HCT116 (cell line): ENCODE measurements around the gene DPYD. TPM values are rescaled to one million over a fixed set of nuclear protein-coding genes. Genes with fewer than 3 reads are reported as not detected.

Experiments used
- ATAC-seq: fragments of 200-7000 bp; cut with Tn5 transposase; 2 replicates; pipeline ENCODE4 v1.9.1; 2020; ENCODE audit warnings: mild to moderate bottlenecking, moderate library complexity
- BruUV-seq: library from RNA; stranded (reverse); fragments of 400-500 nt; replicated peaks from 2 replicates; lab custom pipeline; 2021; lab: Mats Ljungman, UMichigan
- CTCF ChIA-PET: fragments of 300-600 bp; sonication (Branson Sonifier 250); formaldehyde crosslinking; loops from one replicate; lab custom pipeline; 2021; ENCODE audit warnings: antibody characterized with exemption; lab: Charles Lee
- POLR2A ChIA-PET: fragments of 300-600, 350-600 bp; sonication (Branson Sonifier 250); formaldehyde crosslinking; loops from one replicate; lab custom pipeline; 2021; ENCODE audit warnings: antibody characterized with exemption; lab: Charles Lee
- RAD21 ChIA-PET, 2 experiments: fragments of 300-600 bp; sonication (Branson Sonifier 250); formaldehyde crosslinking; loops; one replicate each; lab custom pipeline; 2023; ENCODE audit warnings: low total read pairs in 2 of 2; ENCODE audit not compliant: uncharacterized antibody in 2 of 2, unreplicated experiment in 2 of 2, low non-redundant PET in 1 of 2; lab: Charles Lee
- DNase-seq: peaks from one replicate; pipeline ENCODE4 v3.0.0-alpha.2; 2010; ENCODE audit warnings: low read depth, low spot score
- H2AFZ ChIP-seq: fragments of 200-600 bp; shearing (Covaris generic), sonication (generic); 2 replicates; pipeline ENCODE4 v1.6.1; 2017; ENCODE audit warnings: low read depth, mixed run types, mixed read lengths, antibody characterized with exemption, low read length; ENCODE audit not compliant: poor library complexity, severe bottlenecking
- H3K27ac ChIP-seq: 2 replicates; pipeline ENCODE4 v1.5.1; 2012; ENCODE audit warnings: low read depth, low read length
- H3K27me3 ChIP-seq: fragments of 200-600 bp; sonication (generic); 2 replicates; pipeline ENCODE4 v1.6.1; 2016; ENCODE audit warnings: mixed run types, low read length, mixed read lengths; ENCODE audit not compliant: insufficient read depth
- H3K36me3 ChIP-seq, 2 experiments: fragments of 200-500 bp in 1 of 2; fragments of 200-600 bp in 1 of 2; sonication (Bioruptor generic) in 1 of 2; sonication (generic) in 1 of 2; 2 replicates each; pipeline versions ENCODE4 v1.5.1 to v1.6.1; 2014 to 2016; ENCODE audit warnings: low read length in 2 of 2, inconsistent platforms in 1 of 2, mixed read lengths in 1 of 2, mixed run types in 1 of 2; ENCODE audit not compliant: insufficient read depth in 2 of 2, control insufficient read depth in 1 of 2
- H3K4me1 ChIP-seq, 2 experiments: fragments of 200-600 bp in 1 of 2; sonication (generic) in 1 of 2; 2 replicates each; pipeline versions ENCODE4 v1.5.1 to v1.6.1; 2012 to 2017; ENCODE audit warnings: low read length in 2 of 2, inconsistent platforms in 1 of 2, mild to moderate bottlenecking in 1 of 2, mixed read lengths in 1 of 2, mixed run types in 1 of 2, moderate library complexity in 1 of 2; ENCODE audit not compliant: insufficient read depth in 2 of 2, control insufficient read depth in 1 of 2
- H3K4me2 ChIP-seq: fragments of 200-600 bp; sonication (generic); 2 replicates; pipeline ENCODE4 v1.6.1; 2017; ENCODE audit warnings: mixed run types, low read length, mixed read lengths
- H3K4me3 ChIP-seq, 2 experiments: fragments of 200-600 bp in 1 of 2; sonication (generic) in 1 of 2; replicated peaks in 1 of 2; 2 replicates each; pipeline ENCODE4 v1.5.1; 2011 to 2016; ENCODE audit warnings: low read length in 2 of 2, control low read depth in 1 of 2, low read depth in 1 of 2, mild to moderate bottlenecking in 1 of 2, mixed read lengths in 1 of 2, mixed run types in 1 of 2
- H3K79me2 ChIP-seq: fragments of 200-600 bp; sonication (generic); 2 replicates; pipeline ENCODE4 v1.6.1; 2017; ENCODE audit warnings: mild to moderate bottlenecking, mixed run types, low read length, moderate library complexity, mixed read lengths; ENCODE audit not compliant: insufficient read depth
- H3K9ac ChIP-seq: fragments of 200-600 bp; sonication (generic); 2 replicates; pipeline ENCODE4 v1.6.1; 2016; ENCODE audit warnings: low read length, mixed read lengths
- H3K9me2 ChIP-seq: fragments of 200-600 bp; sonication (generic), shearing (Covaris generic); 2 replicates; pipeline ENCODE4 v1.6.1; 2017; ENCODE audit warnings: mixed run types, mild to moderate bottlenecking, moderate library complexity; ENCODE audit not compliant: insufficient read depth
- H3K9me3 ChIP-seq, 2 experiments: fragments of 200-500 bp in 1 of 2; fragments of 200-600 bp in 1 of 2; sonication (Bioruptor generic) in 1 of 2; sonication (generic) in 1 of 2; 2 replicates each; pipeline ENCODE4 v1.6.1; 2014 to 2017; ENCODE audit warnings: low read length in 2 of 2, mixed read lengths in 2 of 2, inconsistent platforms in 1 of 2, low read depth in 1 of 2, mild to moderate bottlenecking in 1 of 2, mixed run types in 1 of 2, moderate library complexity in 1 of 2; ENCODE audit not compliant: control insufficient read depth in 1 of 2, insufficient read depth in 1 of 2
- H4K20me1 ChIP-seq: fragments of 200-600 bp; sonication (generic), shearing (Covaris generic); 2 replicates; pipeline ENCODE4 v1.6.1; 2017; ENCODE audit warnings: mixed run types, mild to moderate bottlenecking, moderate library complexity; ENCODE audit not compliant: insufficient read depth
- CBX3 ChIP-seq: IDR thresholded peaks from 2 replicates; pipeline ENCODE4 v1.6.1; 2012; ENCODE audit warnings: low read depth
- CEBPB ChIP-seq: IDR thresholded peaks from 2 replicates; pipeline ENCODE4 v1.6.1; 2012; ENCODE audit warnings: low read depth
- EGR1 ChIP-seq: IDR thresholded peaks from 2 replicates; pipeline ENCODE4 v1.6.1; 2012; ENCODE audit warnings: low read depth
- EZH2 ChIP-seq: fragments of 200-600 bp; sonication (generic); IDR thresholded peaks from 2 replicates; pipeline ENCODE4 v1.6.1; 2017; ENCODE audit warnings: antibody characterized with exemption, mixed run types
- EZH2phosphoT487 ChIP-seq: fragments of 200-600 bp; IDR thresholded peaks from 2 replicates; pipeline ENCODE4 v1.6.1; 2018; ENCODE audit warnings: antibody characterized with exemption, borderline replicate concordance
- JUND ChIP-seq: IDR thresholded peaks from 2 replicates; pipeline ENCODE4 v1.6.1; 2012
- POLR2A ChIP-seq: IDR thresholded peaks from 2 replicates; pipeline ENCODE4 v1.7.0; 2011; ENCODE audit warnings: borderline replicate concordance; ENCODE audit not compliant: insufficient read depth, insufficient read length; ENCODE audit errors: extremely low read depth
- SP1 ChIP-seq: IDR thresholded peaks from 2 replicates; pipeline ENCODE4 v1.6.1; 2012; ENCODE audit warnings: low read depth
- SRF ChIP-seq: IDR thresholded peaks from 2 replicates; pipeline ENCODE4 v1.6.1; 2012; ENCODE audit warnings: low read depth
- YY1 ChIP-seq: IDR thresholded peaks from 2 replicates; pipeline ENCODE4 v1.6.1; 2011; ENCODE audit warnings: low read length, low read depth, moderate library complexity, mild to moderate bottlenecking; ENCODE audit not compliant: insufficient replicate concordance; ENCODE audit errors: extremely low read depth
- ZNF274 ChIP-seq: fragments of 200-500 bp; sonication (Bioruptor generic); IDR thresholded peaks from 2 replicates; pipeline ENCODE4 v1.6.1; 2014; ENCODE audit warnings: mild to moderate bottlenecking, low read depth, low read length, inconsistent platforms
- intact Hi-C: fragments of 100-400 bp; cut with micrococcal nuclease; formaldehyde crosslinking; loops from 2 replicates; pipeline ENCODE4 v1.10.0; 2022
- total RNA-seq: library from RNA; stranded (reverse); gene quantifications from one replicate; pipeline ENCODE4 v1.2.1, GENCODE V29; 2021; ENCODE audit not compliant: unreplicated experiment
- TF ChIP-seq, protein P1 (sequence below): IDR thresholded peaks from 2 replicates; pipeline ENCODE4 v1.6.1; 2012
- TF ChIP-seq, protein P2 (sequence below): IDR thresholded peaks from 2 replicates; pipeline ENCODE4 v1.6.1; 2012; ENCODE audit warnings: low read depth
- TF ChIP-seq, protein P3 (sequence below): IDR thresholded peaks from 2 replicates; pipeline ENCODE4 v1.6.1; 2011; ENCODE audit warnings: mild to moderate bottlenecking, low read length, moderate library complexity; ENCODE audit not compliant: insufficient replicate concordance; ENCODE audit errors: extremely low read depth

DPYD gene
- total RNA-seq, 1 experiment from 2014 or later: 1.7 TPM

DNA sequence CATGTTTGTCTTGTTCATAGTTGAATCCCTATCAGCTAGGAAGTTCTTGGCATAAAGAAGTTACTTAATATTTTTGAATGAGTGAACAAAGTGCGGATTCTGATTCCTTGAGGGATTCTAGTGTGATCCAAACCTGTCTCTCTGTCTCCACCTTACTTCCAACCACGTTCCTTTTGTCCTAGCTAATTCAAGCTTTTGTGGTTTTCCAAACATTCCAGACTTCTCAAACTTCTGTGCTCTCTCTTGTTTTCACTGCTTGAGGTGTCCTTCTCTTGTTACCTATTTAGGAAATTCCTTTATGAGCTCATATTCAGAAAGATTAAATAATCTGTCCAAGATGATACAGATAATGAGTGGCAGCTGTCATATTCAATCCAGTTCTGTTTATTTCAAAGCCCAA, 846.1 kb downstream of the DPYD start:
- no peaks in the 10 kb centered on the region for H3K79me2 ChIP-seq
- ChIA-PET POLR2A (no interaction called here), CTCF (no interaction called here)
- H3K36me3 ChIP-seq: no peaks in the 10 kb centered on the region
- no peak overlapping the region for H3K4me2 ChIP-seq
- no peak for DNase-seq
- H3K27me3 ChIP-seq: no peaks in the 10 kb centered on the region
- no peaks in the 10 kb centered on the region for H3K9me2 ChIP-seq
- H3K9ac ChIP-seq: no peak overlapping the region
- intact Hi-C loops: no loop called here
- no peak overlapping the region for H3K27ac ChIP-seq
- H3K4me3 ChIP-seq: no peak overlapping the region
- H2AFZ ChIP-seq: no peak overlapping the region
- no peaks in the 10 kb centered on the region for H3K9me3 ChIP-seq
- H4K20me1 ChIP-seq: no peaks in the 10 kb centered on the region
- BruUV-seq: no TSS peak
- TF ChIP-seq JUND: no peak
- TF ChIP-seq ZNF274: no peak
- no peak for TF ChIP-seq CEBPB
- TF ChIP-seq, protein P1, sequence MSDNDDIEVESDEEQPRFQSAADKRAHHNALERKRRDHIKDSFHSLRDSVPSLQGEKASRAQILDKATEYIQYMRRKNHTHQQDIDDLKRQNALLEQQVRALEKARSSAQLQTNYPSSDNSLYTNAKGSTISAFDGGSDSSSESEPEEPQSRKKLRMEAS: no peak
- TF ChIP-seq, protein P2, sequence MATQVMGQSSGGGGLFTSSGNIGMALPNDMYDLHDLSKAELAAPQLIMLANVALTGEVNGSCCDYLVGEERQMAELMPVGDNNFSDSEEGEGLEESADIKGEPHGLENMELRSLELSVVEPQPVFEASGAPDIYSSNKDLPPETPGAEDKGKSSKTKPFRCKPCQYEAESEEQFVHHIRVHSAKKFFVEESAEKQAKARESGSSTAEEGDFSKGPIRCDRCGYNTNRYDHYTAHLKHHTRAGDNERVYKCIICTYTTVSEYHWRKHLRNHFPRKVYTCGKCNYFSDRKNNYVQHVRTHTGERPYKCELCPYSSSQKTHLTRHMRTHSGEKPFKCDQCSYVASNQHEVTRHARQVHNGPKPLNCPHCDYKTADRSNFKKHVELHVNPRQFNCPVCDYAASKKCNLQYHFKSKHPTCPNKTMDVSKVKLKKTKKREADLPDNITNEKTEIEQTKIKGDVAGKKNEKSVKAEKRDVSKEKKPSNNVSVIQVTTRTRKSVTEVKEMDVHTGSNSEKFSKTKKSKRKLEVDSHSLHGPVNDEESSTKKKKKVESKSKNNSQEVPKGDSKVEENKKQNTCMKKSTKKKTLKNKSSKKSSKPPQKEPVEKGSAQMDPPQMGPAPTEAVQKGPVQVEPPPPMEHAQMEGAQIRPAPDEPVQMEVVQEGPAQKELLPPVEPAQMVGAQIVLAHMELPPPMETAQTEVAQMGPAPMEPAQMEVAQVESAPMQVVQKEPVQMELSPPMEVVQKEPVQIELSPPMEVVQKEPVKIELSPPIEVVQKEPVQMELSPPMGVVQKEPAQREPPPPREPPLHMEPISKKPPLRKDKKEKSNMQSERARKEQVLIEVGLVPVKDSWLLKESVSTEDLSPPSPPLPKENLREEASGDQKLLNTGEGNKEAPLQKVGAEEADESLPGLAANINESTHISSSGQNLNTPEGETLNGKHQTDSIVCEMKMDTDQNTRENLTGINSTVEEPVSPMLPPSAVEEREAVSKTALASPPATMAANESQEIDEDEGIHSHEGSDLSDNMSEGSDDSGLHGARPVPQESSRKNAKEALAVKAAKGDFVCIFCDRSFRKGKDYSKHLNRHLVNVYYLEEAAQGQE: no peak
- no peak for TF ChIP-seq EGR1
- TF ChIP-seq CBX3: no peak
- no peak for TF ChIP-seq EZH2phosphoT487
- no peak for TF ChIP-seq SP1
- no peak for TF ChIP-seq POLR2A
- TF ChIP-seq, protein P3, sequence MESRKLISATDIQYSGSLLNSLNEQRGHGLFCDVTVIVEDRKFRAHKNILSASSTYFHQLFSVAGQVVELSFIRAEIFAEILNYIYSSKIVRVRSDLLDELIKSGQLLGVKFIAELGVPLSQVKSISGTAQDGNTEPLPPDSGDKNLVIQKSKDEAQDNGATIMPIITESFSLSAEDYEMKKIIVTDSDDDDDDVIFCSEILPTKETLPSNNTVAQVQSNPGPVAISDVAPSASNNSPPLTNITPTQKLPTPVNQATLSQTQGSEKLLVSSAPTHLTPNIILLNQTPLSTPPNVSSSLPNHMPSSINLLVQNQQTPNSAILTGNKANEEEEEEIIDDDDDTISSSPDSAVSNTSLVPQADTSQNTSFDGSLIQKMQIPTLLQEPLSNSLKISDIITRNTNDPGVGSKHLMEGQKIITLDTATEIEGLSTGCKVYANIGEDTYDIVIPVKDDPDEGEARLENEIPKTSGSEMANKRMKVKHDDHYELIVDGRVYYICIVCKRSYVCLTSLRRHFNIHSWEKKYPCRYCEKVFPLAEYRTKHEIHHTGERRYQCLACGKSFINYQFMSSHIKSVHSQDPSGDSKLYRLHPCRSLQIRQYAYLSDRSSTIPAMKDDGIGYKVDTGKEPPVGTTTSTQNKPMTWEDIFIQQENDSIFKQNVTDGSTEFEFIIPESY: no peak
- TF ChIP-seq SRF: no peak
- TF ChIP-seq EZH2: no peak
- no peak for TF ChIP-seq YY1
- TF ChIP-seq, all 23 proteins: peak for 0
- RAD21 ChIA-PET: no interaction called here
- no peaks in the 10 kb centered on the region for H3K4me1 ChIP-seq
- ATAC-seq: no peak
